ENCODE results near the gene KDF1.
A peak's percentile ranks its signal among the peaks of the same experiment; 100 is the strongest.

The KDF1 gene

DNA sequence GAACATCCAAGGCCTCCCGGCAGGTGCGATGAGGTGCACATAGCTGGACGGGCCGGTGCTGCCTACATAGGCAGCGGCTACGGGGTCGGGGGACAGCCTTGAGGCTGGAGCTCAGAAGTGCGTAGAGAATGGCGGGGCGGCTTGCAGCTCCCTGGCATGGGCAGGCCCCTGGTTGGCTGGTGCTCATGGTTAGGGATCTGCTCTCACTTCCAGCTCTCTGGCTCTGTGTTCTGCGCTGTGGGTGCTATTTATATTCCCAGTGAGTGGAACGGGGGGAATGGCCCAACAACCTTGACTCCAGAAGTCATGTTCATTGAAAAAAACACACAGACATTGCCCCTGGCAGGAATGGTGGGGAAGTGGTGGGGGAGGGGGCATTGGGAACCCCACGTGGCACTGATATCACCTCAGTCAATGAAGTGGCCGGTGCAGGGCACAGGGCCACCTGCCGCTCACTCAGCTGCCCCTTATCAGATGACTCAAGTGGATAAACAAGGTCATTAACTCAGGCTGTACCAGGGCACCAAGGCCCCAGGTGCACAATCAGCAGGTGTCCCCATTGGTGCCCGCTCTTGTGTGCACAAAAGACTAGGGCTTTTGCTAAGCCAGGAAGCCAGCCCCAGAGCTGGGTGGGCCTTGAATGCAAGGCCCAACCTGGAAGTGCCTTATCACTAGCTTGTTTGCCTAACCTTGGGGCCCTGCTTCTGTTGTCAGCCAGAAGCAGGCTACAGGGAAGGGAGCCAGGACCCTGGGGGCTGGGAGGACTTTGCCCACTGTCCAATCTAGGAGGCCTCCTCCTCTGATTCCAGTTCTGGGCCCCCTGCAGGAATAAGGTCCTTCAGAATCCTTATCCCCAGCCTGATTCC is 46.3 kb downstream of the KDF1 start, which contains the start of gene NR0B2:
Gene NR0B2 (minus strand): TSS at position 222 of the 866 bp plus-strand sequence. CDS start 35 bp downstream, at position 187.
- DNase-seq (ENCODE audit: low spot score): peak; percentile 52

DNA sequence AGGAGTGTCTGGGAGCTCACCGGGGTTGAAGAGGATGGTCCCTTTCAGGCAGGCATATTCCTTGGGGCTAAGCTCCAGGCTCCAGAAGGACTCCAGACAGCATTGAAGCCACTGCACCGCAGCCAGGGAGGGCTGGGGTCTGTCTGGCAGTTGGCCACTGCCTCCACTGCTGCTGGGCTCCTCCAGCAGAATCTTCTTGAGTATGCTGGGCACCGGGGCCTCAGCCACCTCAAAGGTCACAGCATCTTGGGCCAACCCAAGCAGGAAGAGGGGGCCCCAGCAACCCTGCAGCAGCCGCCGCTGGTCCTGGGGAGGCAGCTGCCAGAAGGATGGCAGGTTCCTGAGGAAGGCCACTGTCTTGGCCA is 46.9 kb downstream of the KDF1 start:
- DNase-seq (ENCODE audit: low spot score): no peak

DNA sequence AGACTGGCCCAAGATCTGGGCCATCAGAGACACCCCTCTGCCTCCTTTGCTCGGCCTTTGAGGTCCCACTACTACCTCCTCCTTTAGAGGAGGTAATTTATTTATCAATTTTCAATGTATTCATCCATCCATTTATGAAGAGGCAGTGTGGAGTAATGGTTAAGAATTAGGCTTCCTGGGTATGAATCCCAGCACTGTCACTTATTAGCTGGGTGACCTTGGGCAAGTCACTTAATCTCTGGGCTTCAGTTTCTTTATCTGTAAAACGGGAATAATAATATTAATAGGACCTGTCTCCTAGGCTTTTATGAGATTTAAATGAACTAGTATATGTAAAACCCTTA is 48.1 kb downstream of the KDF1 start:
- DNase-seq (ENCODE audit: low spot score): no peak

DNA sequence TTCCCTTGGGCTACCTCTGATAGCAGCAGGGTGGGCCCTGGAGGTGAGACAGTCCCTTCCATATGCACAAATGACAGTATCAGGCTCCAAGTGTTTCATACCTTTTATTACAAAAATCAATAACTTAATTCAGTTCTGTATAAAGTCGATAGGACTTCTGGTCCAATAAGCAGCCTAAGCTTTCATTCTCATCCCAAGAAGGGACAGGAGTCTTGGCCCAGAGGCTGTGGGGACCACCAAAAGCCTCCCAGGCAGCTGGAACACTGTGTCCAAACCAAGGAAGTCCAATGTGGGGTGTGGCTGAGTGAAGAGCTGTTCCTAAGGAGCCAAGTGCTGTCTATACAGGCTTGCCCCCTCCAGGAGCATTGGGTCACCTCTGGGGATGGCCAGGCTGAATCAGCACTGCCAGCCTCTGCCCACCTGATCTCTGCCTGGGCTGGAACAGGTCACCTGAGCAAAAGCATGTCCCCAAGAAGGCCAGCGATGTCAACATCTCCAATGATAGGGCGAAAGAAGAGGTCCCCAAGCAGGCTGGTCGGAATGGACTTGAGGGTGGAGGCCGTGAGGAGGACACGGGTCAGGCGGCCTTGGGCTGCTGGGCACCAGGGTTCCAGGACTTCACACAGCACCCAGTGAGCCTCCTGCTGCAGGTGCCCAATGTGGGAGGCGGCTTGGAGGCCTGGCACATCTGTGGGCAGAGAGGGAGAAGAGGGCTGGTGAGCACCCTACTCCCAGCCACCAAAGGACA is 48.7 kb downstream of the KDF1 start:
- DNase-seq (ENCODE audit: low spot score): no peak

DNA sequence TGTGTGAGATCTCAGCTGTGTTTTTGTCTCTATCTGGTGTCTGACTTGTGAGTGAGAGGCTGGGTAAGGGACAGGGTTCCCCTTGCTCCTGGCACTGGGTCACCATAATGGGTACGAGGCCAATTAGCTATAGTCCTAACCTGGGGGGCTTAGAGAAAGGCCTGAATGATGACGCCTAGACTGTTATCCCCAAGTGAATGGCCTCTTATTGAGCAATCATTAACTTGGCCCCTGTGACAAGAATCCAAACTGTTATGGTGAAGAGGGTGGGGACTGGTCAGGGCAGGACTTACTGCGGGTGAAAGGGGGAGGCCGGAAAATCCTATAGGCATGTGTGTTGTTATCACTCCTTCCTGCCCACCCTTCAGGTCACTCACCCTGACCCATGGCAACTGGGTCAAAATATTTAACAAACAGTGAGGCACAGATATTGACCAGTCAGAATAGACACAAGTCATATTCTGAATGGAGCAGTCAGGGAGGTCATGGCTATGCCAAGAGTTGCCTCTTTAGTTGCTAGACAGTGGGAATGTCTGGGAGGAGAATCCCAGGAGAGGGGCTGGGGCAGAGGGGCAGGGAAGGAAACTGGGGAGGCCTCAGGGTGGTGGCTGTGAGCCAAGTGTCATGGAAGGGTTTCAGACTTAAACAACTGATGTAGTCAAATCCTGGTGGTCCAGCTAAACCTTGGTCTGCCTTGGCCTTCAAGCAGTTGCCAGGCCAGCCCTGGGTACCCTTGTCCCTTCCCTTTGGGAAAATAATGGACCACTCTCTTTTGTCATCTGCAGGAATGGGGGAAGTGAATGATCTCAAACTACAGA is 49.7 kb downstream of the KDF1 start:
- no peak for DNase-seq (ENCODE audit: low spot score)

DNA sequence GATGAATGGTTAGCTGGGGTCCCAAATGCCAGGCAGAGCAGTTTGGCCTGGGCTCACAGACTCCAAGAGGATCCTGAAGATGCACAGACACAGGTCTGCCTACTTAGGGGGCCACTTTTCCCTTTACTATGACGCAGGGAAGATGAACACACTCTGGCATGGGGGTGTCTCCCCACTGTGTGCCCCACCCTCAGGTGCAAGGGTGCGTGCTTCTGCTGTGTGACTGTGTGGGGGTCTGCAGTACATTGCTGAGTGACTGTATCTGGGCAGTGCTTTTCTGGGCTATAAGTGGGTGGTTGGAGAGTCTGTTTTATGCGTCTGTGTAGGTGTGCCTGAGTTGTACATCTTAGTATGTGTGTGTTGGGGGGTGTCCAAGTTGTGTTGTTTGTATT is 50.3 kb downstream of the KDF1 start:
- no peak for DNase-seq (ENCODE audit: low spot score)

DNA sequence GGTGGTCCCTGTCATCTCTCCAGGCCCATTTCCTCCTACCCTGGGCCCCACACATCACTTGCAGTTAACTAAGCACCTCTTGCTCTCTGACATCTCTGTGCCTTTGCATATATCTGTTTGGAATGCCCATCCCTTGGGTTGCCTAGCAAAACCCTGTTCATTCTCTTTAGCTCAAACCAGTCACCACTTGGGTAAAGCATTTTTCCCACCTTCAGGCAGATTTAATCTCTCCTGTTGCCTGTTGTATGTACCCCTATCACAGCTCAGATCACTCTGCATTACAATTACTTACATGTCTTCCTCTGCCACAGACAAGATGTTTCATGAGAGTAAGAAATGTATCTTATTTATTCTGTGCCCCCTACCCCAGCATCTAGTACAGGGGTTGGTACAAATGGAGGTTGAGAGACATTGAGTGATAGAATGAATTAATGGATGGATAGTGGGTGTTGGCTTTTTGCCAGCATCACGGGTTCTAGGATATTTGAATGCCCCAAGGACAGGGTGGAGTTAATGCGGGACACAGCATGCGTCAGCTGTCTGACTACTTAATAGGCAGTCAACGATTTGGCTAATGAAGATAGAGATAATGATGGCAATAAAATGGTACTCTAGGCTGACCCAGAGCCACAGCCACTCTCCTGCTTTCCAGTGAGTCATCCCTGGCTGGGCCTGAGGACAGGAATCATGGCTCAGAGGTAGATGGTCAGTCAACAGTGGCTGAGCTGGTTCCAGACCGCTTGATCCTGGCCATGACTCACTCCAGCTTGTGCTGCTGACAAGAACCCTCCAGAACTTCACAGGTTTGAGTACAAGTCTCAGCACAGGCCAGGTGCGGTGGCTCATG is 53.0 kb downstream of the KDF1 start:
- DNase-seq (ENCODE audit: low spot score): no peak

DNA sequence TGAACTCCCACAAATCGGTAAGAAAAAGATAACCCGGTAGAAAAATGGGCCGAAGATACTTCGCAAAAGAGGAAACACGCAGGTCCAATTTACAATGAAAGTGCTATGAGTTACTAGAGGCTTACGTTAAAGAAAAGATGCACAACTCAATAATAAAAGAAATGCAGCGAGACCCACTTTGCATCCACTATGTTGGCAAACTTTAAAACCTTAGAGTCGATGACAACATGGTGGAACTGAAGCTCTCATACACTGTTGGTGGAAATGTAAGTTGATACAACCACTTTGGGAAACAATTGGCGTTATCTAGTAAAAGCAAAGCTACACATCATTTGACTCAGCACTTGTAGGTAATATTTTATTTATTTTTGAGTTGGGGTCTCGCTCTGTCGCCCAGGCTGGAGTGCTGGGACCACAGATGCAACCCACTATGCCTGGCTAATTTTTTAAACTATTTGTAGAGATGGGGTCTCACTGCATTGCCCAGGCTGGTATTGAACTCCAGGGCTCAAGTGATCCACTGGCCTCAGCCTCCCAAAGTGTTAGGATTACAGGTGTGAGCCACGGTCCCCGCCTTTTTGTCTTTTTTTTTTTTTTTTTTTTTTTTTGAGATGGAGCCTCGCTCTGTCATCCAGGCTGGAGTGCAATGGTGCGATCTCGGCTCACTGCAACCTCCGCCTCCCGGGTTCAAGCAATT is 59.3 kb downstream of the KDF1 start:
- DNase-seq (ENCODE audit: low spot score): no peak

DNA sequence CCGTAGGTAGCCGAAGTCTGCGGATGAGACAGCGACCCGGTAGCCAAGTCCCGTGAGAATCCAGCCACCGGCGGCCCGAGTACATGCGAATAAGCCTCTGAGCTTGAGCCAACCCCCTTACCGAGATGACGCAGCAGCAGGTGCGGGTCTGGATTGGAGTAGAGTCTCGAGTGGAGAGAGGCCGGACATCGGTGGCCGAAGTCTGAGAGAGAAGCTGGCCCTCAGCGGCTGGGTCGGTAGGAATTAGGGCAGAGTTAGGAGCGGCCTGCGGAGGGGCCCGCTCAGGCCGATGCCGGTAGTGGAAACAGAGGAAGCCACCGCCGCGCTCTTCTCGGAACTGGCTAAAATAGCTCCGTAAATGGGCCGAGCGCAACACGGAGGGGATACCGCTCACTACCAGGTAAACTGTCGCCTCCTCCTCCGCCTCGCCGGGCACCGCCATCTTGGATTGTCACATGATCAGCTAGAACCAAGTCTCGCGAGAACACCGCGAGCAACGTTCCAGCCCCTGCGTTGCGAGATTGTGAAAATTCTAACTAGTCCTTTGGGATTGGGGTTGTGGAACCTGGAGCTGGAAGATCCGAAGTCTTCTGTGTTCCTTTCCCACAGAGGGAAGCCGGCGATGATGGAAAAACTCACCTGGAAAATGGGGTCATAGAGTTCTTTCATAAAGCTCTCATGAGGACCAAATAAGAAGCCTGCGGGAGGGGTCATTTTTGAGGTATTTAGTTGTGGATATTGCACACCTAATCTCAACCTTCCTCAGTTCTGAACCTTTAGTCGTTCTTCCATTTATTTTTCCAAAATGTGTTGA is 60.1 kb downstream of the KDF1 start, which contains the start of gene GPATCH3:
Gene GPATCH3 (minus strand): TSS at position 467 of the 814 bp plus-strand sequence. CDS start 25 bp downstream, at position 442.
- DNase-seq (ENCODE audit: low spot score): peak; percentile 96
